Measurements from ENCODE around the gene MARCHF3.
"Not testable (repeated sequence)": the region's sequence is repeated elsewhere in the genome, so short reads cannot be mapped to it uniquely, and the experiment has no call there.

MARCHF3 gene

GRCh38 chr5:127046343-127047072 lies 16.1 kb upstream of the MARCHF3 start:
- DNase-seq, result no peak

- DNase-seq, result no peak
Measured at GRCh38 chr5:127042593-127042992, 12.2 kb upstream of the MARCHF3 start.

DNA sequence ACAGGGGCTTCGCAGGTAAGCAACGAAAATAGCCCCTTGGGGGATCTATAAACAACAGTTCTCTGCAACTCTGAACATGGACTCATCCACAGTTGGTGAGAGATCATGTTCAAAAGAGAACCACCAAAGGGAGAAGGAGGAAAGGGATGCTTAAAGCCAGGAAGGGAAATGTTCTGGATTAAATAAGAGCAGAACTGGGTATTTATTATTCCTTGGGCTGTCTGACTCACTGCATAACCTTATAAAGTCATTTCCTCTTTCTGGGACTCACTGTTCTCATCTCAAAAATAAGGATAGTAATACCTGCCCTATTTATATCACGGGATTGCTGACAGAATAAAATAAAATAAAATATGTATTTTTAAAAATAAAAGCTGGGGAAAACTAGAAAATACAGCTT lies 11.2 kb upstream of the MARCHF3 start:
- no peak for DNase-seq

- DNase-seq, result no peak
Measured at GRCh38 chr5:127040796-127041520, 10.6 kb upstream of the MARCHF3 start.

DNA sequence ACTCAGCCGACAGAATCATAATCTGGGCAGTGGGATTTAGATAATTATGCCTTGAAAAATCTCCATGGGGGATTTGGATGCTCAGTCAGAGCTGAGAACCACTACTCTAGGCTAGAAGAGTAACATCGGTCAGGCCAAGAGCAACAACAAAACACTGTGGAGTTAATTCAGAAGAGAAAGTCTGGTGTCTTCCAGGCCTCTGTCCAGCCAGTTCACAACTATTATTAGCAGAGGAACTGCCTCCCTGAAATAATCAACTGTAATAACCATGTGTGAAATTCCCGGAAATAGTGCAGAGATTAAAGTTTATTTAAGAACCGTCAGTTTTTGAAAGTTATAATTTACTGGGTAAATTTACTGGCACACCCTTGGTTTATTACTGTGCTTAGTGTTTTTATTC lies 8.2 kb upstream of the MARCHF3 start:
- no peak for DNase-seq

GRCh38 chr5:127031863-127032232 lies 1.5 kb upstream of the MARCHF3 start:
- no peak for DNase-seq

DNA sequence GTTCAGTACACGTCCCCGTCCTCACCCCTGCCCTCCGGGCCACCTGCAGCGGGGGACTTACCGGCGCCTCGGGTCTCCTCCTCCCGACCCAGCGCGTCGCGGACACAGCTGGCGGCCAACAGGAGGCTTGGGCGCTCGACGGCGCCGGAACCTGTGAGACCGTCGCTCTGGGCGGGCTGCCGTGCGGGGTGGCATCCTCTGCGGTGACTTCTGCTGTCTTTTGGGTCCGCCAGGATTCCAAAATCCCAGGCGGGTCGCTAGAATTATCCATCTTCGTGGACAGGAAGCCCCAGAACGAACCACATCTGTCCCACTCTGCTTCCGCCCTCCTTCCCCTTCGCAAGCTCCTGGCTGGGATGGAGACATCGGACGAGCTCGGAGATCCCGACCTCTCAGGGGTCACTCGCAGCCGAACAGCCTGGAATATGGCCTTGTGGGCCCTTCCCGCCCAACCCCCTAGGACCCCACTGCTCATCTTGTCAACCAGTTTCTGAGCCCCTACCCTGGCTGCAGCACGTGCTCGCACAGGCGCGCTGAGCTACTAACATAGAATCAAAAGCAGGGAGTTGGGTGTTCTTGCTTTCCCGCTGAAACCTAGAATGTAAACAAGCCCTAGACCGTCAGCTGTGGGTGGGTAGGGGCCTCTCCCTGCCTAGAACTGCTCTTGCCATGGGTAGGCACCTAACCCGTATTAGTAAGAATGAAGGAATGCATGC lies 947 bp upstream of the MARCHF3 start:
- DNase-seq, result peak; percentile 21

DNA sequence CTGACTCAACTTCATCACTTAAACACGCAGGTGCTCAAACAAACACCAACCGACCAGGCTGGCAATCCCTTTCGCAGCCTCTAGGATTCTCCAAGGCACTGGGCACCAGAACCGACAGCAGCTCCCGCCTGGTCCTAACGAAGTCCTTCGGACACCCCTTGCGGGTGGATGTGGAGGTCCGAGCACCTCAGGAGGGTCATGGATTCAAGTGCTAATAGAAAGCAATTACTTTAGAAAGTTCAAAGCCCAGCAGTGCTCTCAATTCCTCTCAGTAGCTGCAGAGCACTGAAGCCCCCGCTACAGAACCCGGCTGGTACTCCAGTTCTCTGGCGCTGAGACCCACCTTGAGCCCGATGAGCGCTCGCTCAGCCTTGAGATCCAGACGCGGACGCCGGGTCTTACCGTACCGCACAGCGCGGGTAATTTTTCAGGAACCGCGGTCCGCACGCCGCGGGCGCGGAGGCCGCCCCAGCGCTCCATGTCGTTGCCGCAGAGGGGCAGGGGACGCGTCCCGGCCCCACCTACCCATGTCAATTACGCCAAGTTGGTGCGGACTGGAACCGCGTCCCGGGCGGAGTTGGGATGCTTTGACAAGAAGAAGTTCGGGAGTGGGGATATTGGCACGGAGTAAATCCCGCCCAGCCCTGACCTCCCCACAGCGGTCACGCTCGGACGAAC lies 638 bp downstream of the MARCHF3 start:
- DNase-seq, result peak; percentile 53

- peak; percentile 35 for DNase-seq
Measured at GRCh38 chr5:127028822-127029457, 1.4 kb downstream of the MARCHF3 start.

GRCh38 chr5:127027539-127027938 lies 2.8 kb downstream of the MARCHF3 start:
- DNase-seq, result no peak

GRCh38 chr5:127026166-127026565 lies 4.2 kb downstream of the MARCHF3 start:
- no peak for DNase-seq

DNA sequence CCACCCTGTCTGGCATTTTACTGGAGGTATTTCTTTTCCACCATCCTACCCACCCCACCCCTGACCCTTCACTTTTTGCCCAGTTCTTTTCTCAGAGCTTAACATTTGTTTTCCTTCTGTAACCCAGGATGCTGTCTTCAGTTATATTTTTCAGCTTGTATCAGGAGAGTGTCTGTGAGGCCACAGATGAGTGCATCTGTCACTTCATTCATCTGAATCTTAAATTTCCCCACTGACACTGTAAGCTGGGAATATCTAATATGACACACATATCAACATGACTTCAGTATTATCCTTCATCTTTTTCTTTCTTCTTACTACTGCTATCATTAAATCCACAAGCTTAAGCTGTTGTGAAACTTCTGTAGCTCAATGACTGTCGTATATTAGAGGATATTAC lies 4.9 kb downstream of the MARCHF3 start:
- no peak for DNase-seq

- no peak for DNase-seq
Measured at GRCh38 chr5:127024821-127025220, 5.5 kb downstream of the MARCHF3 start.

DNA sequence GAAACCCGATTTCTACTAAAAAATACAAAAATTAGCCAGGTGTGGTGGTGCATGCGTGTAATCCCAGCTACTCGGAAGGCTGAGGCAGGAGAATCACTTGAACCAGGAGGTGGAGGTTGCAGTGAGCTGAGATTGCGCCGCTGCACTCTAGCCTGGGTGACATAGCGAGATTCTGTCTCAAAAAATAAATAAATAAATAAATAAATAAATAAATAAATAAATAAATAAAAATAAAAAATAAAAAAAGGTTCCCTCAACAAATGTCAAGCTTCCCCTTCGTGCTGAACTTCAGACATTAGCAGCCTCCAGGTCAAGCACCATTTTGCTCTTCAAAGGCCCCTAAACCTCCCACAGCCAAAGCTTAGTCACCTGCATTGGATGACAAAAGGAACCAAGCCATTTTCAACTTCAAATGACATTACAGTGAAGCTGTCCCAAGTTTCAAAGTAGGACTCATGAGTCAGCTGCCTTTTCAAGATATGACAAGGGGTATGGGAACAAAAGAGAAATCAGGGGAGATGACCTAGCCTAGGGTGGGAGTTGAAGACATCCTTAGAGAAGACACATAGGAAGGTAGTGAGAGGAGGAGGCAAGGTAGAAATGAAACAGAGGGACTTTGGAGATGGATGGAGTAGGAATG lies 6.7 kb downstream of the MARCHF3 start:
- DNase-seq, result peak; percentile 16

GRCh38 chr5:127022846-127023245 lies 7.5 kb downstream of the MARCHF3 start:
- DNase-seq, result no peak

- DNase-seq, result no peak
Measured at GRCh38 chr5:127019928-127020327, 10.4 kb downstream of the MARCHF3 start.

DNA sequence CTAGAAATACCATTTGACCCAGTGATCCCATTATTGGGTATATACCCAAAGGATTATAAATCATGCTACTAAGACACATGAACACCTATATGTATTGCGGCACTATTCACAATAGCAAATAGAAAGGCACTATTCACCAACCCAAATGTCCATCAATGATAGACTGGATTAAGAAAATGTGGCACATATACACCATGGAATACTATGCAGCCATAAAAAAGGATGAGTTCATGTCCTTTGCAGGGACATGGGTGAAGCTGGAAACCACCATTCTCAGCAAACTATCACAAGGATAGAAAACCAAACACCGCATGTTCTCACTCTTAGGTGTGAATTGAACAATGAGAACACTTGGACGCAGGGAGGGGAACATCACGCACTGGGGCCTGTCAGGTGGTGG lies 13.6 kb downstream of the MARCHF3 start:
- not testable (repeated sequence) for DNase-seq

DNA sequence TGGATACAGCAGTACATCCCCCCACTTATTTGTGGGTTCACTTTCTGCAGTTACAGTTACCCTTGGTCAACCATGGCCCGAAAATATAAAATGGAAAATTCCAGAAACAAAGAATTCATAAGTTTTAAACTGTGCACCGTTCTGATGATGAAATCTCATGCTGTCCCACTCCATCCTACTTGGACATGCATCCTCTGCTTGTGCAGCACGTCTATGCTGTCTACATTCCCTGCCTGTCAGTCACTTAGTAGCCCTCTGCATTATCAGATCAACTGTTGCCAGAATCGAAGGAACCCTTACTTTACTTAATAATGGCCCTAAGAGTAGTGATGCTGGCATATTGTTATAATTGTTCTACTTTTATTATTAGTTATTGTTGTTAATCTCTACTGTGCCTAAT lies 14.6 kb downstream of the MARCHF3 start:
- no peak for DNase-seq

- DNase-seq, result peak; percentile 73
Measured at GRCh38 chr5:127014573-127014972, 15.8 kb downstream of the MARCHF3 start.

DNA sequence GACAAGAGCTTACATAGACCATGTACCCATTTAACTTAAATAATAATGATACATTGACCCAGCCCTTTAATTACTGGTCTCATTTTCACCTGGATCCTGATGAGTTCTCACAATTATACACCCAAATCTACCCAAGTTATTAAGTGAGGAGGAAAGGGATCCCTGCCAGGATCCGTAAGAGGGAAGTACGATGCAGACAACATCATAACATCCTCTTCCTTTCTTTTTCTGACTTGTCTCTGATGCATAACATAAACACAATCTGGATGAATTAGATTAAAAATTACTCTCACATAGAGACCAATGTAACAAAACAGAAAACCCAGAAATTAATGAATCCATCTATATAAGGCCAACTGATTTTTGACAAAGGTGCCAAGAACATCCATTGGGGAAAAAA lies 17.0 kb downstream of the MARCHF3 start:
- no peak for DNase-seq

GRCh38 chr5:127012916-127013315 lies 17.4 kb downstream of the MARCHF3 start:
- DNase-seq, result peak; percentile 14

GRCh38 chr5:127011961-127012644 lies 18.3 kb downstream of the MARCHF3 start:
- peak; percentile 37 for DNase-seq
